A673 (cell line): ENCODE data around the gene UNC13B.

Experiments
- CTCF ChIP-seq: fragments of 300-800, 200-600 bp; sonication (generic); conservative IDR thresholded peaks from 2 replicates; pipeline ENCODE4 v1.5.1; 2017; ENCODE audit warnings: low read depth, mild to moderate bottlenecking, antibody characterized with exemption, low read length, moderate library complexity, mixed read lengths
- EZH2 ChIP-seq: fragments of 200-600 bp; sonication (generic); IDR thresholded peaks from 2 replicates; pipeline ENCODE4 v1.6.1; 2017; ENCODE audit warnings: borderline replicate concordance, low read depth, mild to moderate bottlenecking, mixed read lengths, antibody characterized with exemption, low read length; ENCODE audit not compliant: poor library complexity, severe bottlenecking

- TF ChIP-seq CTCF (no peak), EZH2 (no peak)
These were observed 118.6 kb downstream of the UNC13B start for GRCh38 chr9:35280399-35280798.
